CD4-positive, alpha-beta T cell treated with Interleukin-4 for 1 hour (primary cell): ENCODE results near the gene PPIH.
"Not testable (repeated sequence)": the region's sequence is repeated elsewhere in the genome, so short reads cannot be mapped to it uniquely, and the experiment has no call there.

ENCODE experiments used
- DNase-seq, 2 donors: peaks; one replicate each; pipeline ENCODE4 v3.0.0-alpha.2; 2020 to 2022

The PPIH gene

GRCh38 chr1:42682739-42683531 is 24.7 kb downstream of the PPIH start:
- DNase-seq, result peak; percentile 69 to 74

- DNase-seq, result no peak
Measured at GRCh38 chr1:42684139-42684538, 25.9 kb downstream of the PPIH start.

DNA sequence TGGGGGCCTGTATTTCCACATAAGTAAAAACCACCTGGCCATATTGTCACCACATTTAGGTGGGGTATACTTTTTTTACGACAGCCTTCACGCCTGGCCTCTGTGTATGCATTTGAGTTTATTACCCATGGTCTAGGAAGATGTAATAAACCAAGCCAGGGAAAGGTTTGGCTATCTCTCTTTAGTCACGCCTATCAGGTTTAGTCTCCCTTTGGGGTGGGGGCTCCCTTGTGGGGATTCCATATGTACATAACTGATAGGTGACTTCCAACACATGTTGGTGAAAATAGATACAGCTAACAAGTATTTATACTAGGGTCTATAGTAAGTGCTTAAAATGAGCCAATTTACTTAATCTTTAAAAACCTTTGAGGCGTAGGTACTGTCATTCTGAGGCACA is 28.2 kb downstream of the PPIH start:
- DNase-seq, result no peak

DNA sequence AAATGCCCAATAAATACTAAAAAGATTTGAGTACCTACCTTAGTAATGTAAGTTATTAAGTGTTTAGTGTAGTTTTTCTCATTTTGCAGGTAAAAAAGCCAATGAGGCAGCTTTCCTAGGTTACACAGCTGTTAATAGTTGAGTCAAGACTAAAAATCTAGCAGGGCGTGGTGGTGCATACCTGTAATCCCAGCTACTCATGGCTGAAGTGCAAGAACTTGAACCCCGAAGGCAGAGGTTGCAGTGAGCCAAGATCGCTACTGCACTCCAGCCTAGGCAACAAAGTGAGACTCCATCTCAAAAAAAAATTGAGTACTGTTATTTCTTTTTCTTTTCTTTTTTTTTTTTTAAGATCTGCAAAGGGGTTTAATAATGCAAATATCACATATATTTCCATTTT is 31.7 kb downstream of the PPIH start:
- no peak for DNase-seq

- no peak for DNase-seq
Measured at GRCh38 chr1:42690477-42691156, 32.4 kb downstream of the PPIH start.

GRCh38 chr1:42691157-42691498 is 32.9 kb downstream of the PPIH start:
- DNase-seq, result no peak

- no peak for DNase-seq
Measured at GRCh38 chr1:42692461-42692860, 34.2 kb downstream of the PPIH start.

DNA sequence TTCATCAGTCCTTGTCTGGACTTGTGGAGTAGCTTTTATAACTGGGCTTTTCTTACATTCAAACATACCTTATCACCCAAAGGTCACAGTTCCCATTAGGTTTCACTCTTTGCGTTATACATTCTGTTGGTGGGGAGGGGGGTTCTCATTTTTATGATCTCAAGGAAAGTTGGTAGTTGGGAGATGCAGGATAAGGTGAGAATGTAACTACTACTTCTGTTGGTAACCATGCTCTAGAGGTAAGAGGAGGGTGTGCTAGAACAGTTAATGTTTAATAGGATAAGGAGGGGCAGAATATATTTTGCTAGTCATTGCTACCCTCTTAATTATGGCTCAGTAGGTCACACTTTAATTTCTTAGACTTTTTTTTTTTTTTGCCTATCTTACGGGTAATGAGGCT is 34.7 kb downstream of the PPIH start:
- DNase-seq, result no peak

DNA sequence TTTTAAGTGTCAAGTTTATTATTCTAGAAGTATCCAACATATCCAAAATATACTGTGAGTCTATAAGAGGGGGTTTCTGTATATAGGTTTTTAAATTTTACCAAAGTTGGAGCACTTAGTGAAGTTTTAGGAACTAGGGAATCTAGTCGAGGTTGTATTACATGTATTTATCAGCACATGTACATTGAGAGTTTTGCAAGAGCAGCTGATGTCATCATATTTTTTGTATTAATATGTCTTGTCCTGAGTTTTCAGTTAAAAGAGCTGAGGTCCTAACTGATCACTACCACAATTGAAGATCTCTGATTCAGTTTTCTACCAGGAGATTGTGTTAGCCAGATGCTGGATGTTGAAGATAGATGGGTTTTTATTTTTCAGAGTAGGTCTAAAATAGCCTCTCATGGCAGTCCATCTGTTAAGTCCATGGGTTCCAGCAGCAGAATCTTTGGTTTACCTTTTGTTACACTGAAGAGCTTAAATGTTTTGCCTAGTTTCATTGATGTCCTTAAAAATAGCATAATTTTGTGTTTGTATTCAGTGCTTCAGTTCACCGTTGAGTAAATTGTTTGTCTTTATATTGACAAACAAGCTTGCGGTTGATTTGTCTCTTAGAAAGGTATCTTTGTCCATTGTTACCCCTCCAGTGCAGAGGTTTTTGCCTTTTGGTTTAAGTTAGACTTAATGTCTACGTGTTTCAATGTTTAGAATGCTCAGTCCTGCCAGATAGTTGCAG is 40.0 kb downstream of the PPIH start:
- no peak for DNase-seq

GRCh38 chr1:42700006-42700405 is 41.8 kb downstream of the PPIH start:
- no peak for DNase-seq

DNA sequence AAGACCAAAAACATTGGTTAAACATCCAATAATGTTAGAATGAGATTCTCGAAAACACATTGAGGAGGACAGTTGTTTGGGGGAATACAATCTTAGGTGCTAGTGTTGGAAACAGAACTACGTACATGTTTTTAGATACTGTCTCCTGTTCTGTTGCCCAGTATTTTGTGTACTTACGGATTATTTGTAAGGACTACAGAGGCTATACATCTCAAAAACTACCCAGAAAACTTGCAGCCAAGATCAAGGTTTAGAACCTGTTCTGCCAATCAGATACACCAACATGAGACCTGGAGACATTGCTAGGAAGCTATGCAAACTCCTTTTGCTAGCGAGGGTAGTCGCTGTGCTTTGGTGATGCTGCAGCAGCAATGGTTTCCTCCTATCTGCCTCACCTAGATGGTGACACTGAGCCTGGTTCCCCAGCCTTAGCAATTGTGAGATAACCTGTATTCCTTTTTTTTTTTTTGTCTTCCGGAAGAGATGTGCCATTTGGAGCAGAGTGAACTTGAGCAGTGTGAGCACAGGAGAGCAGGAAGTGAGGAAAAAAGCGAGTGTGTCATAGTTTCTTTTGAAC is 45.8 kb downstream of the PPIH start:
- no peak for DNase-seq

DNA sequence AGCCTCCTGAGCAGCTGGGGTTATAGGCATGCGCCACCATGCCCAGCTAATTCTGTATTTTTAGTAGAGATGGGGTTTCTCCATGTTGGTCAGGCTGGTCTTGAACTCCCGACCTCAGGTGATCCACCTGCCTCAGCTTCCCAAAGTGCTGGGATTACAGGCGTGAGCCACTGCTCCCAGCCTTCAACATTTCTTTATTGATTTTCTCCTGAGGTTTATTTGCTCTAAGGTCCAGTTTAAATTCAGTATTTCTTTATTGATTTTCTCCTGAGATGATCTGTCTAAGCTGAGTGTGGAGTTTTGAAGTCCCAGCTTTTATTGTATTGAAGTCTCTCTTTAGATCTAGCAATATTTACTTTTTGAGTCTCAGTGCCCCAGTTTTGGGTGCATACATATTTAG is 54.6 kb downstream of the PPIH start:
- not testable (repeated sequence) for DNase-seq

DNA sequence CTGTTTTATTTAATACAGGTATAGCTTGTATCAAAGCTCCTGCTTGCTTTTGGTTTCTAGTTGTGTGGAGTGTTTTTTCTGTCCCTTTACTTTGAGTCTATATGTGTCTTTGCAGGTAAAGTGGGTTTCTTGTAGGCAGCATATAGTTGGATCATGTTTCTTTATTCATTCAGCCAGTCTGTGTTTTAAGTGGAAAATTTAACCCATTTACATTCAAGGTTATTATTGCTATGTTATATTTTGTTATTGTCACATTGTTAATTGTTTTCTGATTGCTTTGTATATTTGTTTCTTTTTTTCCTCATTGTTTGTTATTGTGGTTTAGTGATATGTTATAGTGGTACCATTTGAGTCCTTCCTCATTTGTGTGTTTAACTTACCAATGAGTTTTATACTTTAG is 55.1 kb downstream of the PPIH start:
- no peak for DNase-seq

GRCh38 chr1:42714441-42714840 is 56.2 kb downstream of the PPIH start:
- not testable (repeated sequence) for DNase-seq

DNA sequence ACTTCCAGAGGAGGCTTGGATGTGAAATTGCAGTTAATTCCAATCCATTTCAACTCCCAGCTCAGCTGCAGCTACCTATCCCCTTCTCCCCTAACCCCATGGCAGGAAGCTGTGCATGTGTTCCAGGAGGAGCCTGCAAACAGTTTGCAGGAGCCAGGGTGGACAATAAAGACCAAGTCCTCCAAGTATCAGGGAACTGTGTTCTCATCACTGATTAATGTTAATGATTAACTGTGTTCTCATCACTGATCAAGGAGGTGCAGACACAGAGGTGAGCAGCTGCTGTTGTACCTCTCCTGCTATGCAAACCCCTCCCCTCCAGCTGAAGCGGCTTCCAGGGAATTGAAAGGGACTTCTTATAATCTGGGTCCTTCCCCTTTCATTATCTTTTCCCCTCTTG is 62.6 kb downstream of the PPIH start:
- DNase-seq, result no peak

GRCh38 chr1:42721926-42722325 is 63.7 kb downstream of the PPIH start:
- DNase-seq, result no peak

GRCh38 chr1:42722403-42722802 is 64.2 kb downstream of the PPIH start:
- not testable (repeated sequence) for DNase-seq

- DNase-seq, result no peak
Measured at GRCh38 chr1:42723511-42723910, 65.3 kb downstream of the PPIH start.

DNA sequence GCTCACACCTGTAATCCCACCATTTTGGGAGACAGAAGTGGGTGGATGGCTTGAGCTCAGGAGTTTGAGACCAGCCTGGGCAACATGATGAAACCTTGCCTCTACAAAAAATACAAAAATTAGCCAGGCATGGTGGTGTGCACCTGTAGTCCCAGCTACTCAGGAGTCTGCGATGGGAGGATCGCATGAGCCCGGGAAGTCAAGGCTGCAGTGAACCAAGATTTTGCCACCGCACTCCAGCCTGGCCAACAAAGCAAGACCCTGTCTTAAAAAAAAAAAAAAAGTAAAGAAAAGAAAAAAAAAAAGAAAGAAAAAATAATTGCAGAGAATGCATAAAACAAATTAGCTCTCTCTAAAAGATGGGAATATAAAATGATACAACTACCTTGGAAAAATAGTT is 67.6 kb downstream of the PPIH start:
- not testable (repeated sequence) for DNase-seq
